Erythroblast (primary cell): ENCODE results near the gene UGT1A1.

ENCODE experiments used
- DNase-seq, 2 experiments: peaks; one replicate each; lab custom pipeline; 2025; lab: John Stamatoyannopoulos, UW
- GATA1 ChIP-seq: IDR thresholded peaks from 2 replicates; pipeline ENCODE4 v1.6.1; 2011; ENCODE audit warnings: low read depth, mild to moderate bottlenecking, control low read depth, low read length, moderate library complexity
- POLR2A ChIP-seq: IDR thresholded peaks from 2 replicates; pipeline ENCODE4 v1.6.1; 2011; ENCODE audit warnings: mild to moderate bottlenecking, low read length

Gene UGT1A1

GRCh38 chr2:233810385-233810784 lies 50.3 kb downstream of the UGT1A1 start:
- TF ChIP-seq POLR2A (no peak), GATA1 (no peak)
- no peak for DNase-seq

GRCh38 chr2:233811087-233811486 lies 51.0 kb downstream of the UGT1A1 start:
- TF ChIP-seq POLR2A (no peak), GATA1 (no peak)

DNA sequence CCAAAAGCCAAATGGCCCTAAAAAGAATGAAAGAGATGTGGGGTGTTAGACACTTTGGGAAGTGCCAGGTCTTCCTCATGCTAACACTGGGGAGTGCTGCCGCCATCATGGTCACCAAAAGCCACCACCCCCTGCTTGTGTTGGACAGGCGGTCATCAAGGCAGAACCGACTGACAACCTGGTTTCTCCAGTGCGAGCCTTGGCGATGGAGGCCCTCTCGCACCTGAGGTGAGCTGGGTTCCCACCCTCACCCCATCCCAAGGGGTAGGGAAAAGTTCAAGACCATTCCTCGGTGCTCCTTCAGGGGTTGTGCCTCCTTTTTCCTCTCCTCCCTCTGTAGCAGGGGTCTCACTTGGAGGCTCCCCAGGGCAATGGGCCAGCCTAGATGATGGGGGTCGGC lies 51.7 kb downstream of the UGT1A1 start:
- no peak for DNase-seq
- TF ChIP-seq GATA1 = no peak

More at GRCh38 chr2:233811087-233811486, 51.0 kb downstream of the UGT1A1 start:
- DNase-seq = no peak

DNA sequence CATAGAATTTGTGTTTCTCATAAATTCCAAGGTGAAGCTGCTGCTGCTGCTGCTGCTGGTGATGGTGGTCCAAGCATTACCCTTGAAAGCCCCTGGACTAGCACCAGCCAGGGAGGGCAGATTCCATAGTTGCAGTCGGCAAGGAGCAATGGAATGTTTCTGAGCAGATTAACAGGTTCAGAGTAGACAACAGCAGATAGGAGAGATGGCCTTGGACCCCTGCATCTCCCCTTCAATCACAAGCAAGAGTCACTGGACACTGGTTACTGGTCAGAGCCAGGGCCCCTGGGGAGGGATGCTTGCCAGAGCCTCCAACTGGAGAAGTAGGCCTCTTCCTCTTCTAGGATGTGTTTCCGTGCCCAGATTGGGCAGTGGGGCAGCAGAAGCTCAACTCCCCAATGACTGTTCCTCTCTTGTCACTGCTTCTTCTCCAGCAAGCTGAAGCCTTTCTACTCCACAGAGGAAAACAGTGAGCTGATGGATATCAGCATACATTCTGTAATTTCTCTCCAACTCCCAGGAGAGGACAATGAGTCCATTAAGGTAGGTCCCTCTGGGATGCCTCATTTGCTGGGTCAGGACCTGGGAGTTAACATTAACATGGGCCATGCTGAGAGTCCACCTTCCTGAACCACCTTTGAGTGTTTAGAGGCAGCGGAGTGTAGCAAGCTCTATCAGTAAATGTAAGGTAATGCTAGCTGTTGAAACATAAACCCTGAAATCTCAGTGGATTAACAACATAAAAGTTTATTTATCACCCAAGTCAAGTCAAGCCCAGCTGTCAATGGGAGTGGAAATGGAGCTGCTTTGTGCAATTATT lies 53.4 kb downstream of the UGT1A1 start:
- no peak for TF ChIP-seq GATA1
- no peak for TF ChIP-seq POLR2A
- DNase-seq = no peak

- DNase-seq = no peak
Measured at GRCh38 chr2:233814056-233814835, 54.2 kb downstream of the UGT1A1 start.

DNA sequence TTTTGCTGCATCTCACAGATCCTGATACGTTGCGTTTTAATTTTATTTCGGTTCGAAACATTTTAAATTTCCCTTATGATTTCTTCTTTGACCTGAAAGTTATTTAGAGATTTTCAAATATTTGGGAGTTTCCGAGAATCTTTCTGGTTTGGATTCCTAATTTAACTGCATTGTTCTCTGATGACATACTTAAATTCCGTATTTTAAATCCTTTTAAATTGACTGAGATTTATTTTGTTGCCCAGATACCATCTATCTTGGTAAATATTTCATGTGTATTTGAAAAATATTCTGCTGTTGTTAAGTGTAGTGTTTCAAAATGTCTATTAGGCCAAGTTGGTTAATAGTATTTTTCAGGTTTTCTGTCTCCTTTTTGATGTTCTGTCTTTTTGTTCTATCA lies 55.8 kb downstream of the UGT1A1 start:
- no peak for DNase-seq
- TF ChIP-seq POLR2A (no peak), GATA1 (no peak)

More at GRCh38 chr2:233814056-233814835, 54.2 kb downstream of the UGT1A1 start:
- TF ChIP-seq GATA1 (no peak), POLR2A (no peak)

- TF ChIP-seq GATA1 = no peak
- no peak for TF ChIP-seq POLR2A
- DNase-seq = no peak
Measured at GRCh38 chr2:233816334-233816733, 56.3 kb downstream of the UGT1A1 start.

DNA sequence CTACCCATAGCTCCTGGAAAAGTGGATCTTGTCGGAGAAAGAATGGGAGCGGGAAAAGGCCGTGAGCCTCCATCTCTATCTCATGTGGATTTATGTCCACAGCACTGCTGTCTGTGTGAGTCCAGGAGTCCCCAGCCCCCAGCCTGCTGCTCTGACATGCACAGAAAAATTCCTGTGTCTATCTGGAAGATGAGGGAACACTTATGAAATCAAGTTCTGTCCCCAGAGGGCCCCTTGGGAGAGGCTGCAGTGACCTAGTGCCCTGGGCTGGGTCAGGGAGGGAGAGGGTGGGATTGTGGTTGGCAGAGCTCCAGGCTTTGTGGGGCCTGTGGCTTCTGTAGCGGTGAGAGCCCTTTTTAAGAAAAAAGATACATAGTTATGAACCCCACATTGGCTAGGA lies 56.7 kb downstream of the UGT1A1 start:
- TF ChIP-seq POLR2A = no peak
- no peak for TF ChIP-seq GATA1
- DNase-seq = no peak

- DNase-seq = no peak
- TF ChIP-seq GATA1 (no peak), POLR2A (no peak)
Measured at GRCh38 chr2:233817361-233817911, 57.4 kb downstream of the UGT1A1 start.

DNA sequence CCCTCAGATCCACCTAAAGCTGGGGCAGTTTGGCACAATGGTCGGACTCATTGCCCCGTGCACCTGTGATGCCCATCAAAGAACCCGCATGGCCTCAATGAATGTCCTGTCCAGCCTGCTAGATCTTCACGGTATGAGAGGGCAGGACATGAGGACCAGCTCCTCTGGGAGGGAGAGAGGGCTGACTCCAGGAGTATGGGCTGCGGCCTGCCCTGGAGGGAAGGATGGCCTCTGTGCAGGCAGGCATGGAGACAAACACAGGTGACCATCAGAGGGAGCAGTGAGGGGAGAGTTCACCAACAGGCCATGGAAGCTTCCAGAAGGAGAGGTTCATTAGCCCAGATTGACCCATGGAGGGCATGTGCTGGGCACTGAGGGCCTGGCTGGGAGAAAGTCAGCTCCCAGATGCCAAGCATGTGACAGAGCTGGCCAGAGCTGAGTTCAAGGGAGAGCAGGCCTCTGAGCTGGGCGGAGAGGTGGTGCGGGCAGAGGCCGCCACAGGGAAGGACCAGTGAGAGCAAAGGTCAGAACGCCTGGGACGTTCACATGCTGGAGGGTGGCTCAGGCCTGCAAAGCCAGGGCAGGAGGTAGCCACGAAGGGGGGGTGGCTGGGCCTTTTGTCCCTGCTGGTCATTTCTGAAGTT lies 58.0 kb downstream of the UGT1A1 start:
- DNase-seq = no peak
- TF ChIP-seq GATA1 (no peak), POLR2A (no peak)

DNA sequence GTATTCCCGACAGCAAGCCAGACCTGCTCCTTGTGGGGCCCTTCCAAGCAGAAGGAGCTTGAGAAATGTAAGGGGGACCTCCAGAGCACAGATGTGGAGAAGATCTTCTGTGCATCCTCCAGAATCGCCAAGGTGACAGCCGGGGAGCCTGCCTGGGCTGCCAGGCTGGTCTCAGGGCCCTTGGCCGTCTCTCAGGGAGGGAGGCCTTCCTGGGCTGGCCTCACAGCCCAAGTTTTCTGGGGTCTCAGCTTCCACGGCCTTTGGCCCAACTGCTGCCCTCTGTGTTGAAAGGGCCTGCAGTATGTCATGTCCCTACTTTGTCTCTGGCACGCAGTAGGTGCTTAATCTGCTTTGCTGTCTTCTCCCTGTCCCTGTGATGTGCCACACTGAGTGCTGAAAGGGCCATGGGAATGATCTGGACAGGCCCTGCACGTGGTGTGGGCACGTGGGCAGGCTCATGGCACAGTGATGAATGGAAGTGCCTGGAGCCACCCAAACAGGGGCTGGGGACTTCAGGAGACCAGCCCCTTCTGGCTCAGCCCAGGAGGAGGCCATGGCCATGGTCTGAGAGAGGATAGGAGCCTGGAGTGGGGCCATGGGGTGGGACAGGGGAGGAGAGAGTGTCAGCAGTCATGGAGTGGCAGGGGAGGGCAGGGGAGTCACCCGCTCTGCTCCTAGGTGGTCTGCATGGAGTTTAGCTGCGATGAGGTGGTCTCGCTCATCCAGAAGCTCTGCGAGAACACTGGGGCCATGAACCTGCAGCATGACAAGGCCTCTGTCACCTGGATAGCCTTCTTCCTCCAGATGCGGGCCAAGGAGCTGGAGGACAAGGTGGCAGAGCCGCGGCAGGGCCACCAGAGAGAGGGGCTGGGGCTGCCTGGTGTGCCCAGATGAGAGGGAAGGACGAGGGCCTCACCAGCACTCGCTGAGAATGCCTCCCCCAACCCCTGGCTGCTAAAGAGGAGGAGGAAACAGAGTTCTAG lies 58.9 kb downstream of the UGT1A1 start:
- no peak for TF ChIP-seq POLR2A
- TF ChIP-seq GATA1 = no peak
- no peak for DNase-seq
